HL-60 (cell line): ENCODE measurements around the gene C21orf58.

Source experiments
- DNase-seq, 2 experiments: peaks; one replicate each; pipeline ENCODE4 v3.0.0-alpha.2; 2010 to 2020; ENCODE audit warnings: low read depth in 1 of 2, low spot score in 1 of 2
- H3K27ac ChIP-seq: fragments of 250-450 bp; sonication (Bioruptor Pico); replicated peaks from 2 replicates; pipeline ENCODE4 v1.5.1; 2020; ENCODE audit warnings: mild to moderate bottlenecking, moderate library complexity
- H3K27me3 ChIP-seq: fragments of 250-450 bp; sonication (Bioruptor Pico); 2 replicates; pipeline ENCODE4 v1.5.1; 2021; ENCODE audit warnings: mild to moderate bottlenecking, moderate library complexity; ENCODE audit not compliant: insufficient read depth, poor library complexity, severe bottlenecking
- H3K4me3 ChIP-seq: replicated peaks from 2 replicates; pipeline ENCODE4 v1.5.1; 2011; ENCODE audit warnings: mild to moderate bottlenecking, control low read depth, low read length; ENCODE audit not compliant: insufficient read depth
- GABPA ChIP-seq: IDR thresholded peaks from 2 replicates; pipeline ENCODE4 v1.6.1; 2012; ENCODE audit warnings: low read depth
- POLR2AphosphoS5 ChIP-seq: IDR thresholded peaks from 2 replicates; pipeline ENCODE4 v1.6.1; 2012; ENCODE audit warnings: low read depth
- SPI1 ChIP-seq: IDR thresholded peaks from 2 replicates; pipeline ENCODE4 v1.6.1; 2012; ENCODE audit warnings: low read depth, mild to moderate bottlenecking, borderline replicate concordance
- TF ChIP-seq, protein P1 (sequence below): IDR thresholded peaks from 2 replicates; pipeline ENCODE4 v1.6.1; 2012; ENCODE audit warnings: low read depth; ENCODE audit not compliant: insufficient replicate concordance
- TF ChIP-seq, protein P2 (sequence below): IDR thresholded peaks from one replicate; pipeline ENCODE4 v1.5.1; 2011; ENCODE audit warnings: low read length, control low read depth, inconsistent platforms; ENCODE audit not compliant: insufficient read depth

C21orf58 gene

DNA sequence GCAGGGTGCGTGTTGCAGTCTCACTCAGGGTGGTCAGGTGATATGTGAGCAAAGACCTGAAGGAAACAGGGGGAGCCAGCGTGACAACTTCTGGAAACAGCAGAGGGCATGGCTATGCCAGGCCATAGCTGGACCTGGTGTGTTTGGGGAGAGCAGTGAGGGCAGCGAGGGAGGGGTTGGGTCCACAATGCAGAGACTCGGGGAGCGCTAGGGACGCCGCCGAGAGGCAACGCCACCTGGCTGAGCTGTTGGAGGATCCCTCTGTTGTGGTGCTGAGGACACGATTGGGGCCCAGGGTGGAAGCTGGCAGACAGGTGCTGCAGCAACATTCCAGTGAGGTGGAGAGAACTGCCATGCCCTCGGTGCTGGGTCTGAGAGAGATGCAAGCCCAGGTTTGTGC, 68.5 kb downstream of the C21orf58 start:
- Histone ChIP-seq H3K4me3 (no peak overlapping the region), H3K27ac (no peak overlapping the region), H3K27me3 (no peaks in the 10 kb centered on the region)
- TF ChIP-seq, protein P1, sequence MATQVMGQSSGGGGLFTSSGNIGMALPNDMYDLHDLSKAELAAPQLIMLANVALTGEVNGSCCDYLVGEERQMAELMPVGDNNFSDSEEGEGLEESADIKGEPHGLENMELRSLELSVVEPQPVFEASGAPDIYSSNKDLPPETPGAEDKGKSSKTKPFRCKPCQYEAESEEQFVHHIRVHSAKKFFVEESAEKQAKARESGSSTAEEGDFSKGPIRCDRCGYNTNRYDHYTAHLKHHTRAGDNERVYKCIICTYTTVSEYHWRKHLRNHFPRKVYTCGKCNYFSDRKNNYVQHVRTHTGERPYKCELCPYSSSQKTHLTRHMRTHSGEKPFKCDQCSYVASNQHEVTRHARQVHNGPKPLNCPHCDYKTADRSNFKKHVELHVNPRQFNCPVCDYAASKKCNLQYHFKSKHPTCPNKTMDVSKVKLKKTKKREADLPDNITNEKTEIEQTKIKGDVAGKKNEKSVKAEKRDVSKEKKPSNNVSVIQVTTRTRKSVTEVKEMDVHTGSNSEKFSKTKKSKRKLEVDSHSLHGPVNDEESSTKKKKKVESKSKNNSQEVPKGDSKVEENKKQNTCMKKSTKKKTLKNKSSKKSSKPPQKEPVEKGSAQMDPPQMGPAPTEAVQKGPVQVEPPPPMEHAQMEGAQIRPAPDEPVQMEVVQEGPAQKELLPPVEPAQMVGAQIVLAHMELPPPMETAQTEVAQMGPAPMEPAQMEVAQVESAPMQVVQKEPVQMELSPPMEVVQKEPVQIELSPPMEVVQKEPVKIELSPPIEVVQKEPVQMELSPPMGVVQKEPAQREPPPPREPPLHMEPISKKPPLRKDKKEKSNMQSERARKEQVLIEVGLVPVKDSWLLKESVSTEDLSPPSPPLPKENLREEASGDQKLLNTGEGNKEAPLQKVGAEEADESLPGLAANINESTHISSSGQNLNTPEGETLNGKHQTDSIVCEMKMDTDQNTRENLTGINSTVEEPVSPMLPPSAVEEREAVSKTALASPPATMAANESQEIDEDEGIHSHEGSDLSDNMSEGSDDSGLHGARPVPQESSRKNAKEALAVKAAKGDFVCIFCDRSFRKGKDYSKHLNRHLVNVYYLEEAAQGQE, result no peak
- TF ChIP-seq GABPA (no peak), SPI1 (no peak)
- DNase-seq, result no peak

DNA sequence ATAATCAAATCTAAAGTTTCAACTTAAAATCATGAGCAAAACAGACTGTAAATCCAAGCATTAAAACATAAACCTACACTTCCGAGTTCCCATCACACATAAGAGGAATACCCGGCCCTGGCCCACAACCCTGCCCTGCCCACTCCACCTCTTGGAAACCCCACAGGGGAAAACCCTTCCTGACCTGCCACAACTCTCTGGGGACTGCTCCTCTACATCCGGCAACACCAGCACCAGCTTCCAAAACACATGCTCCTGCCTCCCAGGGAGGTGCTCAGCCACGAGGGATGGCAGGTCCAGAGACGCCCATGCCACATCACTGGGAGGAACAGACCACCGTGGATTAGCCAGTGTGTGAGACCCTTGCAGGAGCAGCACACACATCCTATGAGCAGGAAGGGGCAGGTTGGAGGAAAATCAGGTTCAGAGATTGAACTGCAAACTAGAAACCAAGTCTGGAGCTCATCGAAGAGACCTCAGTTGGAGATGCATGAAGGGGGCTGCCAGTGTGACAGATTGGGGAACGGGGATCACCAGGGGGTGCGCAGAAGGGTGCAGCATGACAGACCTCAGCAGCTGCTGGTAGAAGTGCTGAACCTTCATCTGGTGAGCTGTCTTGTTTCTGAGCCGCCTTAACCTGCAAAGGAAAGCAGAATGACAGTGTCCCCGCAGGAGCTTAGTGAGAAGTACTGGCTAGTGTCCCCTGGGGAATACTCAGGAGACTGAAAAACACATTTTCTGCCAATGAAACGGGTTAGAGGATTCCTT, 69.3 kb downstream of the C21orf58 start:
- TF ChIP-seq GABPA, result no peak
- TF ChIP-seq POLR2AphosphoS5, result no peak
- TF ChIP-seq, protein P1, result no peak
- TF ChIP-seq, protein P2, sequence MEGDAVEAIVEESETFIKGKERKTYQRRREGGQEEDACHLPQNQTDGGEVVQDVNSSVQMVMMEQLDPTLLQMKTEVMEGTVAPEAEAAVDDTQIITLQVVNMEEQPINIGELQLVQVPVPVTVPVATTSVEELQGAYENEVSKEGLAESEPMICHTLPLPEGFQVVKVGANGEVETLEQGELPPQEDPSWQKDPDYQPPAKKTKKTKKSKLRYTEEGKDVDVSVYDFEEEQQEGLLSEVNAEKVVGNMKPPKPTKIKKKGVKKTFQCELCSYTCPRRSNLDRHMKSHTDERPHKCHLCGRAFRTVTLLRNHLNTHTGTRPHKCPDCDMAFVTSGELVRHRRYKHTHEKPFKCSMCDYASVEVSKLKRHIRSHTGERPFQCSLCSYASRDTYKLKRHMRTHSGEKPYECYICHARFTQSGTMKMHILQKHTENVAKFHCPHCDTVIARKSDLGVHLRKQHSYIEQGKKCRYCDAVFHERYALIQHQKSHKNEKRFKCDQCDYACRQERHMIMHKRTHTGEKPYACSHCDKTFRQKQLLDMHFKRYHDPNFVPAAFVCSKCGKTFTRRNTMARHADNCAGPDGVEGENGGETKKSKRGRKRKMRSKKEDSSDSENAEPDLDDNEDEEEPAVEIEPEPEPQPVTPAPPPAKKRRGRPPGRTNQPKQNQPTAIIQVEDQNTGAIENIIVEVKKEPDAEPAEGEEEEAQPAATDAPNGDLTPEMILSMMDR, result no peak
- Histone ChIP-seq H3K4me3 (no peak overlapping the region), H3K27ac (0 out of 2 replicates have a peak overlapping the region, but pooled peaks have one; percentile 14), H3K27me3 (no peaks in the 10 kb centered on the region)
- no peak for DNase-seq

DNA sequence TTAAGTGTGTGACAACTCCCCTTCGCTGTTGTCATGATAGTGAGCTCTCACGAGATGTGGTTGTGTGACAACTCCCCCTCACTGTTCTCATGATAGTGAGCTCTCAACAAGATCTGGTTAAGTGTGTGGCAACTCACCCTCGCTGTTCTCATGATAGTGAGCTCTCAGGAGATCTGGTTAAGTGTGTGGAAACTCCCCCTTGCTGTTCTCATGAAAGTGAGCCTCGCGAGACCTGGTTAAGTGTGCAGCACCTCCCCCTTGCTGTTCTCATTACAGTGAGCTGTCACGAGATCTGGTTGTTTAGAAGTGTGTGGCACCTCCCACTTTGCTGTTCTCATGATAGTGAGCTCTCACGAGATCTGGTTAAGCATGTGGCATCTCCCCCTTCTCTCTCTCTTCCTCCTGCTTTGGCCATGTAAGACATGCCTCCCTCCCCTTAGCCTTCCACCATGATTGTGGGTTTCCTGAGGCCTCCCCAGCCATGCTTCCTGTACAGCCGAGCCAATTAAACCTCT, 70.0 kb downstream of the C21orf58 start:
- DNase-seq, result peak; percentile 20 to 32
- 0 out of 2 replicates have a peak overlapping the region, but pooled peaks have one; percentile 14 for H3K27ac ChIP-seq
- TF ChIP-seq, protein P1, result no peak
- TF ChIP-seq GABPA (no peak), SPI1 (no peak), POLR2AphosphoS5 (no peak)
- TF ChIP-seq, protein P2, result no peak
- no peaks in the 10 kb centered on the region for H3K27me3 ChIP-seq
- no peak overlapping the region for H3K4me3 ChIP-seq
